GM19240 (cell line): ENCODE results near the gene PLSCR5.

Experiments used
- DNase-seq: peaks from one replicate; pipeline ENCODE4 v3.0.0; 2011; ENCODE audit warnings: low spot score; ENCODE audit not compliant: insufficient read length

Gene PLSCR5, protein sequence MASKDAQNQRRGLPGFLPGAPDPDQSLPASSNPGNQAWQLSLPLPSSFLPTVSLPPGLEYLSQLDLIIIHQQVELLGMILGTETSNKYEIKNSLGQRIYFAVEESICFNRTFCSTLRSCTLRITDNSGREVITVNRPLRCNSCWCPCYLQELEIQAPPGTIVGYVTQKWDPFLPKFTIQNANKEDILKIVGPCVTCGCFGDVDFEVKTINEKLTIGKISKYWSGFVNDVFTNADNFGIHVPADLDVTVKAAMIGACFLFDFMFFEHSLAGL

DNA sequence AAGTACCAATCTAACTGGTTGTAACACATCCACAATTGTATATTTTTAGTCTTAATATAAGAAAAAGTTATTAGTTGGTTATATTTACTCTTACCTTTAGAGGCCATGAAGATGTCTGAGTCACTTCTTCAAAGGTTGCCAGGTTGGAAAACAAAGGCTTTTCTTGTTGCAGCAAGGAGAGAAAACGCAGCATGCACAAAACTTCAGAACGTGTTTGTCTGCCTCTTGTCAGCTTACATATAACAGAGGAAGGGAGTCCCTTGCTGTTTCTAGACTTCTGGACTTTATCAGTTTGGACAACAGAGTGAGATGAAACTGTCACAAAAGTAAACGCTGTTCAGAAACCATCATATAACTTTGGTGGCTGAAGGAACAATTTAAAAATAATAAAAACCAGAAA lies at the start of gene PLSCR5:
Gene PLSCR5 (minus strand): TSS at position 241 of the 400 bp plus-strand sequence. CDS start 134 bp downstream, at position 107.
- no peak for DNase-seq

DNA sequence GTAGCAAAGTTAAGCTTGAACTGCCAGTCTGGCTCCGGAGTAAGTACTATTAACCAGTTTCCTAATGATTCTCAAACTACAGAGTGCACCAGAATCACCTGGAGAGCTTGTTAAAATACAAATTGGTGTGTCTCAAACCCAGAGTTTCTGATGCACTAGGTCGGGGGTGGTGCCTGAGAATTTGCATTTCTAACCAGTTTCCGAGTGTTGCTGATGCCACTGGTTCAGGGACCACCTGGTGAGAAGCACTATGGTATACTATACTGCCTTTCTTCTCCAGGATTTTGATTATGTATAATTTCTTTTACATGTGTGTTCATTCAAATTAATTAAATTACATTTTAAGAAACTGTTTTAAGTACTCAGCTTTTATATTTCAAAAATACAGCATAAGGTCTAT lies 48.8 kb upstream of the PLSCR5 start:
- DNase-seq, result no peak

DNA sequence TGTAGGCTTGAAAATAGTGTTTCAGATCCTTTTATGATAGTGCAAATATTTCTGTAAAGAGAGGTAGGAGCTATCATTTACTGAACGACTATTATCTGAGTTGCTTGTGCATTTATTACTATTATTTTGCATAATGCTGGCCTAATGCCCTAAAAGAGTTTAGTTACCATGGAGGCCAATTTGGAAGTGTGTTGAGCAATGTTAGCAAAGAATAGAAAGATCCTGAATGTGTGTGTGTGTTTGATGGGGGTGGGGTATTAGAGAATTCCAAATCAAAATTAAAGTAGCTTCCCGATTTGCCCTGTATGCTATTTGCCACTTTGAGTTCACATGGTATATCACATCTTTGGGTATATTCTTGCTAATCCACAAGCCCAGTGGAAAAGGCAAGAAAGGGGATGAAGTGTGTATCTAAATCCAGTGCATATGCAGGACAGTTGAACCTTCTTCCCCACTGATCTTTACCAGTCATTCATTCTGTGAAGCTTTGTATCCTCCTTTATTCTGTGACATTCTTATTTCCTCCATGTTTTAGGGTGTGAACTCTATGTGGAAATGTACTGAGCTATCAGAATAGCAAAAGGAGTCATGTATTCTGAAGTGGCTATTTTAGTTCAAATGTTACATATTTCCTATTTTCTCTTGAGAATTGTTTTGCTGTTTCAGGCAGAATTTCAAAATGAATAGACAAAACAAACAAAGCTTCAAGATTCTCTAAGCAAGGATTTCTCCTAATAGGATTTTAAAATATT lies 45.7 kb upstream of the PLSCR5 start:
- no peak for DNase-seq

DNA sequence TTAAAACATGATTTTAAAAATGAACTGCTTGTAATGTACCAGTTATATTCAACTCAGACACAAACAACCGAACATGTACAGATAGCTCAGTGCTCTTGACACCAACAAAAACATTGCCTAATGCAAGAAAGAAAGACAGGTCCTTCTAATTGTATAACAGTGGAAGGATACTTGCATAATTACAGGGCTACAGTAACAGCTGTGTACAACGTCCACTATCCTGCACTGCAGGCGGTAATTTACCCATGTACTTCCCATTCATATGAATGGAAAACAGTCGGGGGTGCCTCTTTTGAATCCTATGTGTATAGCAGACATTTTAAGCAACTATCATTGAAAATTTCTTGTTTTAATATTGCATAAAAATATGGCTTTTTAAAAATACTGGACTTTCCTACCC lies 41.1 kb upstream of the PLSCR5 start:
- no peak for DNase-seq

DNA sequence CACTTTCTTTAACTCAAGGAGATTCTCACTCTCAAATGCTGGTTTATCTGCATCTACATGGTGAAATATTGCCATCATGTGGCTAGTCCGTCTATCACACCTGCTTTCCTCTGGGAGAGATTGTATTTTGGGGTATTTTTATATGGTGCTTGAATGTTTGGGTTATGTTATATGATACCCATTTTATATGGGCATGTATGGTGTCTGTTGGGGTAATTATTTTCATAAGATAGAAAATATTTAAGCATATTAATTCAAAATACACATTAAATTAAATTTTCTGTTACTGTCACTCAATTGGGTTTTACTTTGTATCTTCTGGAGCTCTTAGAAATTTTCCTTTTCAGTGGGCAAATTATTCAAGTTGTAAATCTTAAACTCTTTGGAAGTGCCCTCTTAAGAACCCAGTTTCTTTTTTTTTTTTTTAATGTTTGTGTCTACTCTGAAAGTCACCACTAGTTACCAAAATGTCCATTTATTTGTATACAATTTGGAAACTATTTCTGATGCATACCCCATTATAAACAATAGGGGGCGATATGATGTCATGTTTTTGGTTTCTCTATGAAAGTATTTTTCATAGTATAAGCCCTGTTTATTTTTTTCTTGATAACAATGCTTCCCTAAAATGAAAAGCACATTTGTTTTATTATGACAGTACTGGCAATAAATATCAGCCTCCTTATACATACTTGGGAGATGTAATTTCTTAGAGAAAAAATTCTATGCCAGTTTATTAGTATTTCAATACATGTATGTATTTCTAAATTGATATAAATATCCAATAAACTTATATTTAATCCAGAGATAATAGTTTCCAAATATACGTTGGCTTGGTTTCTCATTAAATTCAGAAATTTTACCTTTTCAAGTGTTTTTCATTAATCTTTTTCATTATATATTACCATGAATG lies 36.1 kb upstream of the PLSCR5 start:
- DNase-seq, result no peak

DNA sequence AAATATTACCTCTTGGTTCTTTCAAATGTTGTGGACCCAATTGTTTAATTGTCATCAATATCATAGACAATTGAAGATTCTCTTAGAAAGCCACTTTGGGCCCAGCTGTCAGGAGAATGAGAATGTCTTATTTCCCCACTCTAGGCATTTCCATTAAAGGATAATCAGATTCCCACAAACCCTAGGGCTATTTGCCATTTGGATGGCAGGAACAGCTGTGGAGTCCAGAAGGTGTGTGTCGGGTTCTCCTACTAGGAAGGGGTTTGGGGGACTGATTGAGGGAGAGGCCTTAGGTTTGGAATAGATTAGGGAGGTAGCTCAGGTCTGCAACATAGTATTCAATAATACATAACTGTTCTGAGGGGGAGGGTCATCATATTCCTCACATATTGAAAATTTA lies 35.2 kb upstream of the PLSCR5 start:
- DNase-seq, result no peak

DNA sequence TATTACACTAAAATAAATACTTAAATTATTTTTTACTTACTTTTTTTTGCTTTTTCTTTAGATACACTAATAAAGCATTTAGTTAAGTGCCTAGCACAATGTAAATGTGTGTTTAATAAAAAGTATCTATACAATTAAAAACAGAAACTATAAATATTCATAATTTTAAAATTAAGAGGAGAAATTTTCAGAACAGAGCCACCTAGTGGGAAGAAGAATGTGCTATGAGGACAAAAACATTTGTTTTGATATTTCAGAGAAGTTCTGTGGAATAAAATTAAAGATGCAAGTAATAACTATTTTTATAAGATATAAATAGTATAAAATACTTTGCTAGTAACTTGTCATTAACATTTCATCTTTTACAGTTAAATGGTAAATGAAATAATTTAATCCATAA lies 33.6 kb upstream of the PLSCR5 start:
- no peak for DNase-seq

DNA sequence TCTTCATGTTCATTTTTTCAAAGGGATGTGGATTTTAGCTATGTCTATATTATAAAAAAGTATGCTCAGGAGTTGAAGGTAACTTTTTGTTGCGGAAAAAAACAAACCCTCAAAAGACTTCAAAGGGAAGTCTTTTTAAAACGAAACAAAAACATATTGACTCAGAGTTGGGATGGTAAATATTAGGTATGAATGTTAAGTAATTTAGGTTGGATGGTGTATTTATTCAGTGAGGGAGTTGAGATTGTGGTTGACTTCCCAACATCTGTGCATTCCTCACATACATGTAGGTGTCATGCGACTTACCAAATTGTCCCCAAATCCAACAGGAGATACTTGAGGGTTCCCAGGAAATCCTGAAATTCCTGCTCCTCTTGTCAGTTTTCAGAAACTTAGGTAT lies 32.7 kb upstream of the PLSCR5 start:
- DNase-seq, result no peak

DNA sequence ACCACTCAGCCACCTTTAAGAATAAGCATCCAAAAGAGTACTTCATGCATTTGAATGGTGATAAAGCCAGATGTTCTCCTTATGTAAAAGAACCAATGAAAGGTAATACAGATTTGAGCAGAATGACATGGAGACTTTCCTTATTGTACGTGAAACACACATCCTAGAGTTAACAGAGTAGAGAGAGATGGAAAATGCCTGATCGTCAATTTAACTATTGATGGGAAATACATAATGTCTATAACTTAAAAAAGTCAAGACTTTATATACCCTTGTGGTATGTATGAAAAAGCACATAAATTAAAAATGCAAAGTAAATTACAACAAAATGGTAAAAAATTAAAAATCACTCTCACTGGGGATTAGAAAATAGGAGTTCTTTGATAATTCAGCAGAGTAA lies 31.7 kb upstream of the PLSCR5 start:
- DNase-seq, result no peak

DNA sequence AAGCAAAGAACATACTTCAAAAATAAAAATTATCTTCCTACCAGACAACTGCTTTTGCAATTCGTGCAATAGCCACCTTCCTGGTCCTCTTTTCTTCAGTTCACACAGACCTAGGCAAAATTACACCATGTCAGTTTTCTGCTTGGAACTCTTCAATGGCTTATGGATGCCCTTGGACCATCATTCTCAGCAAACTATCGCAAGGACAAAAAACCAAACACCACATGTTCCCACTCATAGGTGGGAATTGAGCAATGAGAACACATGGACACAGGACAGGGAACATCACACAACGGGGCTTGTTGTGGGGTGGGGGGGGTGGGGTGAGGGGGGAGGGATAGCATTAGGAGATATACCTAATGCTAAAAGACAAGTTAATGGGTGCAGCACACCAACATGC lies 29.2 kb upstream of the PLSCR5 start:
- DNase-seq, result no peak

DNA sequence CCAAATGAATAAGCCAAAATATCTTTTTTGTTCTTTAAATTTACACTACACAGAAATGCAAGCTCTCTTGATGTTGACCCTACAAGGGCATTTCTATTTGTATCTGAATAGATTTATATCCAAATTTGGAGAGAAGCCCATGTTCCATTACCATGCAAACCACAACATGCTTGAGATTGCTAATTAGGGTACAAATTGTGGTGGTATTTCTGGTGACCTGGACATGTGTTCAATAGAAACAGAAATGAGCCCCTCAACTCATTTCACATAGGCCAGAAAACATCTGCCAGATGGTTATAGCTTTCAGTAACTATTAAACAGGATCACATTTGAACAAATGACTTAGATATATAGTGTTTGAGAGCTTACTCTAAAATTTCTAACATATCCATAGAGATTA lies 23.5 kb upstream of the PLSCR5 start:
- no peak for DNase-seq

DNA sequence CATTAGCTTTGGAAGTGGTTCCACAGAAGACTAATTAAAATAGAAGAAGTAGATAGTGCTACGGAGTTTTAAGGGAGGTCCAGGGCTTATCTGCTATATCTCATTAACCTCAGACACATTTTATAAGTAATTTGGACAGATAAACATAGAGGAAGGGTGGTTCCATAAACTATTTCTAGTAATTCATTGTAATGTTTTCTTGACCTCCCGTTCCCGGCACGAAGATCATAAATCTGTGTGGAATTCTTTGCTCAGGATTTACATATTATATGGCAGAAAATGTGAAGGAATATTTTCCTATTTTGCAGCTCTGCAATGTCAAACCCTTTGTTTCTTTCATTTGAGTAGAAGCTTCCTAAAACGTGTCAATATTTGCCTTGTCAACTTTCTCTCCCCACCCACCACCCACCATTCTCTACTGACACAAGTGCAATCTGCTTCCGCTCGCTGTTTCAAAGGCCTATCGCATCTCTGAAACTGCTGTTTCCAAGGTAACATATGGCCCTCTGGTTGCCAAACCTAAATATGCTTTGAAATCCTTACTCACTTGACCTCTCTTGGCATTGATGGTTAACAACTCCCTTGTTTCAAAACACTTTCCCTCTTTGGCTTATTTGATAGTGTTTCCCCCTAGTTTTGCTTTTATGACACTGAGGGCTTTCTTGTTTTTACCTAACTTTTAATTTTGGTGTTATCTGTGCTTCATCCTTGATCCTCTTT lies 21.4 kb upstream of the PLSCR5 start:
- DNase-seq, result no peak

DNA sequence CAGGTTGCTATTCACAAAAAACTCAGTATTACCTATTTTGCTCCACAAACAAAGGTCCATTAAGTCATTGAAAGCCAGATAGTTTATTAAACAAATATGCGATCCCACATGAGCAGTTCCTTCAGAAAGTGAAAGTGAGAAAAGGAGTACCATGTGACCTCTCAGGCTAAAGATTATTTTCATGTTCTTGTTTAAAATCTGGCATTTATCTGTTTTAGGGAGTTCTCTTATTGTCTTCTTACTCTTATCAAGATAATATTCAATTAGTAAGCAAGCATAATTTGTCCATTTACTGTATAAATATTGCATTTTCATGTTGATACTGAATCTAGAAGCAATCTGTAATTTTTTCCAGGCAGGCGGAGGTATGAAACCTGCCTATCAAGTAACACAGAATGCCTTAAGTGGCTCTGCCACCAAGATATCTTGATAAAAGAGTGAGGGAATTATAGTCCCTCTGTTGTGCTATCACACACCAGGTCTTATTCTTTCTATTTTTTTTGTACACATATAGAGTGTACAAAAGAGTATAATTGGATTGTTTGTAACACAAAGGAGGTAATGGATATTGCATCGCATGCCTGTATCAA lies 20.1 kb upstream of the PLSCR5 start:
- DNase-seq, result no peak

DNA sequence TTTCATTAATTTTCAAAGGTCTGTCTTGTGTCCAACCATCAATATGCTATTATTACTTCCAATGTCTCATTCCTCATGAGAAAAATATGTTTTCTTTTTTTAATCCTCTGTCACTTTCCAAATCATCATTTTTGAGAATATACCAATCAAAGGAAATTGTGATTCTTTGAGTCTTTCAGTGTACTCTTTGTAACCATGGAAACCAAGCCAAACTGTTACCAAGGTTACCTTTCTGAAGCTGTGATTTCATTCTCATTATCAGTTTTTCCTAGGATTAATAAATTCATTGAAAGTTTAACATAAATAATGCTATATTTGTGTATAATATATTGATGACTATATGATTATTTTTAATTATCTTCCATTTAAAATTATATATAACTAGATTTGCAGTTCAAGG lies 16.6 kb upstream of the PLSCR5 start:
- DNase-seq, result no peak

DNA sequence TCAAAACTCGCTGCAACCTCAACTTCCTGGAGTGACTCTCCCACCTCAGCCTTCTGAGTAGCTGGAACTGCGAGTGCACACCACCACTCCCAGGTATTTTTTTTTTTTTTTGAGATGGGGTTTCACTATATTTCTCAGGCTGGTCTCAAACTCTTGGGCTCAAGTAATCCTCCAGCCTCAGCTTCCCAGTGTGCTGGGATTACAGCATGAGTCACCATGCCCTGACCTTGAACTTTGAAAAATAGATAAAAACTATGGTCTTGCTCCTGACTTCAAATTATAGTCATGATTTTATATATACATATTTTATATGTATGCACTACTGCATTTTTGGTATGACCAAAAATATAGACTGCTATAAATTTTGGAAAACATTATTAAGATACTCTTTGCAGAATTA lies 6.9 kb upstream of the PLSCR5 start:
- DNase-seq, result no peak

DNA sequence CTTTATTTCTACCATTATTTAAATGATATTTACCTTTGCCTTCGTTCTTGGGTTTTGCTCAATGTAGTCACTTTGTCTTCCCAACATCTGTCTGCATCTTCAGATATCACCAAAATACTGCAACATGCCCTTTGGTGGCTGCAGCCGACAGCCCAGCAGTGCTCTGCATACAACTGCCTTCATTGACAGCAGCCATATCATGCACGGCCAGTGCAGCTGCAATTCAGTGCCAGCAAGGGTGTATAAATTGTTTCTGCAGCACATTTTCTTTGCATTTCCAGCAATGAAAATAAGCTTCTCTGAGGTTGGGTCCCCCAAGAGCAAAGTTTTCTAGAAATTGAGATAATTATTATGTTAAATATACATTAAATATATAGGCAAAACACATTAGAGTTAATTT lies 6.0 kb upstream of the PLSCR5 start:
- DNase-seq, result no peak

DNA sequence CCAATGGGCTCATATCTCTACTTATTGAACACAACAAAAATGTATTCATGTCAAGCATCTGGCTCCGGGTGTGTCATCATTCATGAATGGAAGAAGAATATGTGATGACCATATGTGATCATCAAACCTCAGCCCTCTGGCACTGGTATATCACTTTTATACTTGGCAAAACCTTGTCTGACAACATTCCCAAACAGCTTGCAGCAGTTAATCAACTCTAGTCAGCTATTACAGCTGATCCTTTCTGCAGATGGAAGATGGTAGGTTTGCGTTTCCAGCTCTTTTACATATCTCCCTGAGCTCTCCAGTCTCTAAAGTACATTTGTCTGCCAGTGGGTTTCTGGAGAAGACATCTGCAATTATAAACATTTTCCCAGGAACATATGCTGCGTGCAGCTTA lies 6.6 kb downstream of the PLSCR5 start:
- DNase-seq, result no peak

DNA sequence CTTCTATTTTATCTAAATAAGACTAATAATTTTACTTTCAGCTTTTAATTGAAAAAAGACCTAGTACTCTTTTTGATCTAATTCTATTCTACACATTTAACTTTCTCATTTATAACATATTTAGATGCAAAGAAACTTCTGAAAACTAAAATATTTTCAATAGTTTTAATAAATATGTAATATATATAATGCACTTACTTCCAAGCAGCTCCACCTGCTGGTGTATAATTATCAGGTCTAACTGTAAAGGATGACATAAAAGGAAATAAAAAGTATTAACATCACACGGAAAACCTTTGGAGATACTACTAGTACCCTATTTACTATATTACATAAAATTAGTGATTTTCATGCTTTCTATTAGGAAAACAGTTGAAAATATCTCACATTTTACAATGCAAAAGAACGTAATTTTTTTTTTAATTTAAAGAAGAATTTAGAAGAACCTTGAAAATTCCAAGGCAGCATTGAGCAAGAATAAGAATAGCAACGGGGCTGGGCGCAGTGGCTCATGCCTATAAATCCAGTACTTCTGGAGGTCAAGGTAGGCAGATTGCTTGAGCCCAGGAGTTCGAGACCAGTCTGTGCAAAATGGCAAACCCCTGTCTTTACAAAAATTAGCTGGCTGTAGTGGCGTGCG lies 10.2 kb downstream of the PLSCR5 start:
- DNase-seq, result no peak

DNA sequence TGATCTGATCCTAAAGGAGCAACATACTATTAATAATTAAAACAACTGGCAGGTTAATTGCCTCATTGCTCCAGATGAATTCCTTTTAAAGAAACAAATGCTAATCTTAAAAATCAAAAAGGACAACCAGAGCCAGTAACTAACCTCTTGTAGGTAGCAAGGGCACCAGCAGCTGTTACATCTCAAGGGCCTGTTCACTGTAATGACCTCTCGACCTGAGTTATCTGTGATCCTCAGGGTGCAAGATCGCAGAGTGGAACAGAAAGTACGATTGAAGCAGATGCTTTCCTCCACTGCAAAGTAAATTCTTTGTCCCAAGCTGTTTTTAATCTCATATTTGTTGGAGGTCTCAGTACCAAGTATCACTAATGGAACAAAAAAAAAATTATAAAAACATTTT lies 11.4 kb downstream of the PLSCR5 start:
- DNase-seq, result no peak

DNA sequence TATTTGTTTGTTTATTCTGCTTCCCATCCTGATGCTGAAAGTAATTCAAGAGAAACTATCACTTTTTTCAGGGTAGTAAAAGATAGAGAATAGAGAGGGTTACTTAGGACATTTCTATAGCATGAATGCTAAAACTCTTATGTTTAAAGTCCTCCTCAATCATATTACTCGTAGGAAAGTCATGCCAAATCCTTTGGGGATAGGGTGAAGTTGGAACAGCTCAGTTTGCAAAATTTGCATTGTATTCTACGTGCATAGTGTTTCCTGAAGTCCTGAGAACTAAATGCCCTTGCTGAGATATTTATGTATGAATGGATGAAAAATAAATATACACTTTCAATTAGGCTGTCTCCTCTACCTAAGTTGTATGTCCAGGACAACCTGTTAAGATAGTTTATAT lies 14.6 kb downstream of the PLSCR5 start:
- no peak for DNase-seq
